IPS-18c (cell line): ENCODE measurements around the gene SORT1.

ENCODE experiments used
- H3K4me3 ChIP-seq: 2 replicates; pipeline ENCODE4 v1.7.0; 2013; ENCODE audit warnings: low read depth, mild to moderate bottlenecking, low read length, moderate library complexity; ENCODE audit not compliant: insufficient read depth
- H3K9me3 ChIP-seq: one replicate; pipeline ENCODE4 v1.6.1; 2013; ENCODE audit warnings: mild to moderate bottlenecking, low read length, moderate library complexity; ENCODE audit not compliant: control insufficient read depth, insufficient read depth

SORT1 gene

GRCh38 chr1:109367626-109368025, 30.1 kb downstream of the SORT1 start:
- H3K4me3 ChIP-seq: no peak overlapping the region
- H3K9me3 ChIP-seq: no peaks in the 10 kb centered on the region

DNA sequence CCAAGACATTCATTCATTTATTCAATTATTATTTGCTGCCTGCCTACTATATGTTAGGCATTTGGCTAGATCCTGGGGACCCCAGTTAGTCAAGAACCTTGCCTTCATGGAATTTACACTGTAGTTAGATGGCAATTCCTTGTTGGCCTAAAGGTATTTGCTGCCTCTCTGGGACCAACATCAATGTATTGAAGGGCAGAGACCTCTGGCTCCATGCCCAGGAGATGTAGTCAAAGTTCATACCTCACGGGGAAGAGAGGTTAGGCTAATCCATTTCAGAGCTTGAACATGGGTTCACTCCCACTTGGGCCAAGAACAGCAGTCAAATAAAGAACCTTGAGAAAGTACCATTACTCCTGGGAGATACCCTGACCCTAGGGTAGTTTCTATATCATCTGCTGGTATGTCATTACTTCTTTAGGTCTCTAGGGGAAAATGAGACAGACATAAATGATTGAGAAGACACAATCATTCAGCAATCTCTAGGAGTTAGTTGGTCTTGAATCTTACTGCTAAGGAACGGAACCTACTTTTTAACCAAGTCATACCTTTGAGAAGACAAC, 32.0 kb downstream of the SORT1 start:
- Histone ChIP-seq H3K4me3 (no peak overlapping the region), H3K9me3 (no peaks in the 10 kb centered on the region)

GRCh38 chr1:109361649-109362048, 36.1 kb downstream of the SORT1 start:
- Histone ChIP-seq H3K4me3 (no peak overlapping the region), H3K9me3 (no peaks in the 10 kb centered on the region)

DNA sequence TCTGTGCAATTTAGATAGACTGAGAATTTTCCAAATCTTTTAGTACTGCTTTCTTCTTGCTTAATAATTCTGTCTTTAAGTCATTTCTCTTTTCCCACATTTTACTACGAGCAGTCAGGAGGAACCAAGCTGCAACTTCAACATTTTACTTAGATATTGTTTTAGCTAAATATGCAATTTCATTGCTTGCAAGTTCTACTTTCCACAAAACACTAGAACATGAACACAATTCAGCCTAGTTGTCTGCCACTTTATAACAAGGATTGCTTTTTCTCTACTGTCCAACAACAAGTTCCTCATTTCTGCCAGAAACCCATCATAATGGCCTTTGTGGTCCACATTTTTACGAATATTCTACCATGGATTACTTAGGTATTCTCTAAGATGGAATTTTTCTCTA, 36.6 kb downstream of the SORT1 start:
- Histone ChIP-seq H3K9me3 (no peaks in the 10 kb centered on the region), H3K4me3 (no peak overlapping the region)

GRCh38 chr1:109357616-109358015, 40.1 kb downstream of the SORT1 start:
- Histone ChIP-seq H3K9me3 (no peaks in the 10 kb centered on the region), H3K4me3 (no peak overlapping the region)

GRCh38 chr1:109356915-109357314, 40.8 kb downstream of the SORT1 start:
- H3K9me3 ChIP-seq: no peaks in the 10 kb centered on the region

GRCh38 chr1:109356505-109356904, 41.2 kb downstream of the SORT1 start:
- Histone ChIP-seq H3K4me3 (no peak overlapping the region), H3K9me3 (no peaks in the 10 kb centered on the region)

More at GRCh38 chr1:109356915-109357314, 40.8 kb downstream of the SORT1 start:
- H3K4me3 ChIP-seq: no peak overlapping the region

- Histone ChIP-seq H3K9me3 (no peaks in the 10 kb centered on the region), H3K4me3 (no peak overlapping the region)
Measured at GRCh38 chr1:109354929-109355328, 42.8 kb downstream of the SORT1 start.

GRCh38 chr1:109351457-109351856, 46.3 kb downstream of the SORT1 start:
- no peak overlapping the region for H3K4me3 ChIP-seq
- H3K9me3 ChIP-seq: no peaks in the 10 kb centered on the region

DNA sequence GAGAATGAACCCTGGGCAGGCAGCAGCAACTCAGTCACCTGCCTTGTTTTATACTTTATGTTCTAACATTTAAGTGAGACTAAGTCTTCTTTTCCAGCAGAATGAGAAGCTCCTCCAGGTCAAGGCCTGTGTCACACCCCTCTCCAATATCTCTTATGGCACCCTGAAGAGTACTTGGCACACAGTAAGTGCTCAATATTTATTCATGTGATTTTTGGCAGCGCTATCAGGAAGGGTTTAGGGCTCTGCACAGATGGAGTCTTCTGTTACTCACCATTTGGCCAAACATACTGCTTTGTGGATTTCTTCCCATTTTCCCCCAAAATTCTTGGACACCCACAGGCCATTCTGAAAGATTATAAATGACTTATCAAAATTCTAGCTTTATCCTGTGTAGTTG, 47.1 kb downstream of the SORT1 start:
- Histone ChIP-seq H3K4me3 (no peak overlapping the region), H3K9me3 (no peaks in the 10 kb centered on the region)

DNA sequence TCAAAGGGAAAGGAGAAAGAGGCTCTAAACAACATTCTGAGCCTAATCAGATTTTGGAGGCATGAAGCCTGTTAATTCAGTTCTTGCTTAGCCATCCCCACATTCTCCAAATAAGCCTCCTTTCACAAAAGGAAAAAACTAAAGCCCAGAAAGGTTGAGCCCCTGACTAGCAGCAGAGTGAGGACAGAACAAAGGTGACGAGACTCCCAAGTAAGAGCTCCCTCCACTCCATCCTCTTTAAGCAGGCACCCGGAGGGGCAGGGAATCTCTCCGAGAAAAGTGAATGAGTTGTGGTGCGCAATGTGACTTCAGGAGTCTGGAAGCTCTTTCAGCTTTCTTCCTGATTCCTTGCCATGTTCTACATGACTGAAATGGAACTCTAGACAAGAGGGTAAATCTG, 47.5 kb downstream of the SORT1 start:
- Histone ChIP-seq H3K9me3 (no peaks in the 10 kb centered on the region), H3K4me3 (no peak overlapping the region)

- Histone ChIP-seq H3K4me3 (no peak overlapping the region), H3K9me3 (no peaks in the 10 kb centered on the region)
Measured at GRCh38 chr1:109347511-109347910, 50.2 kb downstream of the SORT1 start.

- Histone ChIP-seq H3K9me3 (no peaks in the 10 kb centered on the region), H3K4me3 (no peak overlapping the region)
Measured at GRCh38 chr1:109341944-109342930, 55.5 kb downstream of the SORT1 start.

GRCh38 chr1:109338608-109339007, 59.1 kb downstream of the SORT1 start:
- Histone ChIP-seq H3K9me3 (no peaks in the 10 kb centered on the region), H3K4me3 (no peak overlapping the region)

GRCh38 chr1:109338091-109338490, 59.6 kb downstream of the SORT1 start:
- H3K4me3 ChIP-seq: no peak overlapping the region

DNA sequence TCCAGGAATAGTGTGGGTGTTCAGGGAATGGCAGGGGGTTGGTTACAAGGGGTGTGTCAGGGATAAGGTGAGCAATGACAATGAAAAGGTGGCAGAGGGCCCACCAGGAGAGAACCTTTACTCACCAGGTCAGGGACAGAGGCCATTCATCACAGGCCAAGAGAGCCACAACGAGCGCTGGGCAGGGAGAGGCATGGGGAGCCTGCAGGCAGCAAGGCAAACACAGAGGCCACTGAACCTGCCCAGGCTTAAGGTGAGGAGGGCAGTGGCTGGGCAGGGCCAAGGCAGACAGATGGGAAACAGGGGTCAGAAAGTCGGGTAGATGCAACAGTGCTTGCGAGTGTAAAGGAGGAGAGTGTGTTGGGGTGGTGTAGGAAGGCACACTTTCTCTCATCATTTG, 62.6 kb downstream of the SORT1 start:
- H3K4me3 ChIP-seq: no peak overlapping the region
- no peaks in the 10 kb centered on the region for H3K9me3 ChIP-seq

More at GRCh38 chr1:109338091-109338490, 59.6 kb downstream of the SORT1 start:
- H3K9me3 ChIP-seq: no peaks in the 10 kb centered on the region

DNA sequence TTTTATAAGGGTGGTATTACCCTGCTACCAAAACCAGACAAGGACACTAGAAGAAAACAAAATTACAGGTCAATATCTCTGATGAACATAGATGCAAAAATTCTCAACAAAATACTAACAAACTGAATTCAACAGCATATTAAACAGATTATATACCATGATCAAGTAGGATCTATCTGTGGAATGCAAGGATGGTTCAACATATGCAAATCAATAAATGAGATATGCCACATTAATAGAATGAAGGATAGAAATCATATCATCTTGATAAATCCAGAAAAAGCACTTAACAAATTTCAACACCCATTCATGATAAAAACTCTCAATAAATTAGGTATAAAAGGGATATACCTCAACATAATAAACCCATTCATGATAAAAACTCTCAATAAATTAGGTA, 66.6 kb downstream of the SORT1 start:
- no peak overlapping the region for H3K4me3 ChIP-seq
- H3K9me3 ChIP-seq: no peaks in the 10 kb centered on the region

DNA sequence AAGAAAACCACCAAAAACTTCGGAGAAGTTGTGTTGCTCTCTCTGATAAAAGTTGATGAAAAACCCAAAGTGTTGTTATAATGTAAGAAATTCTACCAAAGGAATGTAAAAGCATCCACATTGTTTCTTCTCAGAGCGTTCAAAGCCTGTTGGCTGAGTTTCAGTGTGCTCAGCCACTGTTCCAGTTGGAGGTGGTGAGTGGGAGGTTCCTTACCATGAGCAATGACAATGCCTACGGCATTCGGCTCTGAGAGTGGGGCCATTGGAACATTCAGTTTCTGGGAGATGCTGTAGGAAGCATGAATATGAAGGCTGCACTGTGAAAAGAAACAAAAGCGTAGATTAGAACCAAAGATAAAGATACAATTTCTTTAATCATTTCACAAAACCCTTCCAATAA, 70.4 kb downstream of the SORT1 start:
- H3K9me3 ChIP-seq: no peaks in the 10 kb centered on the region
- no peak overlapping the region for H3K4me3 ChIP-seq
